HepG2 (cell line): Measurements from ENCODE around the gene ZFPM1. TPM values are rescaled to one million over a fixed set of nuclear protein-coding genes. Genes with fewer than 3 reads are reported as not detected.

Experiments
- GMEB2 ChIP-seq: IDR thresholded peaks from 2 replicates; pipeline ENCODE4 v1.6.1; 2016; ENCODE audit warnings: missing biosample characterization, missing genetic modification reagents, low read depth
- HHEX ChIP-seq: IDR thresholded peaks from 2 replicates; pipeline ENCODE4 v1.6.1; 2016; ENCODE audit warnings: control low read depth
- MYC ChIP-seq: sonication (generic); formaldehyde crosslinking; IDR thresholded peaks from 2 replicates; pipeline ENCODE4 v1.9.0; 2021; ENCODE audit warnings: missing genetic modification reagents, borderline replicate concordance
- NR2F1 ChIP-seq, 2 experiments: fragments of 450-650 bp in 1 of 2; formaldehyde crosslinking in 1 of 2; IDR thresholded peaks; 2 replicates each; pipeline versions ENCODE4 v1.5.0 to v1.6.1; 2016 to 2020; ENCODE audit warnings: mild to moderate bottlenecking in 1 of 2, missing compliant biosample characterization in 1 of 2, missing genetic modification reagents in 1 of 2, moderate library complexity in 1 of 2
- TFAP4 ChIP-seq: sonication (generic); IDR thresholded peaks from 2 replicates; pipeline ENCODE4 v1.6.1; 2016; ENCODE audit warnings: low read depth, borderline replicate concordance
- THAP8 ChIP-seq: sonication (generic); formaldehyde crosslinking; IDR thresholded peaks from 2 replicates; pipeline ENCODE4 v1.5.1; 2020; ENCODE audit warnings: missing genetic modification reagents, mild to moderate bottlenecking, borderline replicate concordance
- ZNF318 ChIP-seq: sonication (generic); formaldehyde crosslinking; IDR thresholded peaks from 2 replicates; pipeline ENCODE4 v1.4.0; 2020; ENCODE audit warnings: mild to moderate bottlenecking, missing genetic modification reagents
- ZNF460 ChIP-seq: sonication (generic); formaldehyde crosslinking; IDR thresholded peaks from 2 replicates; pipeline ENCODE4 v1.5.1; 2020; ENCODE audit warnings: missing genetic modification reagents, mild to moderate bottlenecking, borderline replicate concordance
- ZNF687 ChIP-seq: sonication (generic); formaldehyde crosslinking; IDR thresholded peaks from 2 replicates; pipeline ENCODE4 v1.5.1; 2020; ENCODE audit warnings: mild to moderate bottlenecking, missing genetic modification reagents, moderate library complexity
- polyA plus RNA-seq, 8 experiments: library from polyadenylated mRNA; depleted of rRNA in 3 of 8; stranded (reverse) in 7 of 8; unstranded in 1 of 8; fragments of >200 nt; fragmentation: Illumina TruSeq in 4 of 8; extraction: Trizol in 4 of 8; gene quantifications; 2 replicates each; pipeline versions ENCODE4 v1.2.1 to v1.2.3, GENCODE V29; 2011 to 2016; ENCODE audit warnings: low read depth in 4 of 8, missing spikeins in 1 of 8, mixed read lengths in 1 of 8; ENCODE audit not compliant: insufficient read depth in 1 of 8
- total RNA-seq, 5 experiments: library from RNA; depleted of rRNA; stranded (reverse); fragments of >200 nt; fragmentation: Illumina TruSeq; extraction: Trizol; gene quantifications; 2 replicates each; pipeline ENCODE4 v1.2.3, GENCODE V29; 2016; ENCODE audit warnings: low read depth in 1 of 5

The ZFPM1 gene
- total and polyA plus RNA-seq, 2 of the 13 experiments (the other 11 are each of a cell fraction or from before 2014, with no cell fraction given), result 1.3 to 3.8 TPM

GRCh38 chr16:88504489-88505404 lies 51.7 kb downstream of the ZFPM1 start (continued):
- TF ChIP-seq ZNF318 (CRISPR knock-in tag) (peak; percentile 45), THAP8 (CRISPR knock-in tag) (no peak), GMEB2 (no peak), MYC (CRISPR knock-in tag) (peak; percentile 76; the same call in 1 of the 2 replicates), TFAP4 (peak; percentile 100), HHEX (0 out of 2 replicates have a peak, but pooled peaks have one; percentile 15), NR2F1 (CRISPR knock-in tag; IDR thresholded peaks at IDR 0.05) (peak in 1 of 2 experiments; percentile 83; a peak in 3 of 4 replicates), ZNF687 (CRISPR knock-in tag) (peak; percentile 96), ZNF460 (CRISPR knock-in tag) (no peak; the same call in 1 of the 2 replicates)
